Chondrocyte (in vitro differentiated cells): ENCODE results near the gene TMEM79. TPM values are rescaled to one million over a fixed set of nuclear protein-coding genes. Genes with fewer than 3 reads are reported as not detected.
A peak's percentile ranks its signal among the peaks of the same experiment; 100 is the strongest.
"Not testable (repeated sequence)": the region's sequence is repeated elsewhere in the genome, so short reads cannot be mapped to it uniquely, and the experiment has no call there.

Source experiments
- DNase-seq: peaks from one replicate; pipeline ENCODE4 v3.0.0; 2021; ENCODE audit warnings: mixed read lengths, low spot score
- H3K27ac Mint-ChIP-seq: one replicate; pipeline ENCODE4 v1.8.0; 2021; ENCODE audit warnings: mild to moderate bottlenecking, moderate library complexity, mixed read lengths; ENCODE audit not compliant: unreplicated experiment
- H3K27me3 Mint-ChIP-seq: 2 replicates; pipeline ENCODE4 v1.8.0; 2021; ENCODE audit warnings: low read depth, mixed read lengths
- H3K36me3 Mint-ChIP-seq: 2 replicates; pipeline ENCODE4 v1.8.0; 2021; ENCODE audit warnings: low read depth, mixed read lengths
- H3K4me1 Mint-ChIP-seq: 2 replicates; pipeline ENCODE4 v1.8.0; 2021; ENCODE audit warnings: low read depth, mild to moderate bottlenecking, mixed read lengths
- H3K4me3 Mint-ChIP-seq: one replicate; pipeline ENCODE4 v1.8.0; 2021; ENCODE audit warnings: mild to moderate bottlenecking, moderate library complexity, mixed read lengths; ENCODE audit not compliant: unreplicated experiment
- H3K9me3 Mint-ChIP-seq: 2 replicates; pipeline ENCODE4 v1.8.0; 2021; ENCODE audit warnings: low read depth, mixed read lengths
- total RNA-seq: library from RNA; stranded (reverse); gene quantifications from 3 replicates; pipeline ENCODE4 v1.2.1, GENCODE V29; 2021
- TF ChIP-seq, protein P1 (sequence below): fragments of 200-600 bp; sonication (generic); IDR thresholded peaks from 2 replicates; pipeline ENCODE4 v1.5.0; 2021; ENCODE audit warnings: antibody characterized with exemption, mild to moderate bottlenecking, moderate library complexity

Gene TMEM79
- total RNA-seq, 1 donor from 2014 or later, result 1.7 TPM

DNA sequence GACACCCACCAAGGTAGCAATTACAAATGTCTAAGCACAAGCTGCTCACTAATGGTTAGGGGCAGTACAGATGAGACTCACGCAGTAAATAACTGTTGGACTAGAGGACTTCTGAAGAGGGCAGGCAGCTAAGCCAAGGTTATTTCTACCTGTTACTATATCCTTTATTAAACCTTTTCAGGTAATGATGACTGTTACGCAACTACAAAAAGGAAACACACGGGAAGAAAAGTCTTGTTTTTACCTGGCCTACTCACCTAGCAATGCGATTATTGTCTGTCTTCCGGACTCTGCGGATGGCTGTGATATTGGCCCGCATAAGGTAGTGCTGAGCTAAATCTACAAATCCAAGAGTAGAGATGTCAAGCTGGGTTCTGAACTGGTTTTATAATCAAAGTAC is 32.8 kb downstream of the TMEM79 start:
- H3K27me3 Mint-ChIP-seq, result no peaks in the 10 kb centered on the region
- no peak overlapping the region for H3K27ac Mint-ChIP-seq
- no peaks in the 10 kb centered on the region for H3K9me3 Mint-ChIP-seq
- no peak for DNase-seq
- no peaks in the 10 kb centered on the region for H3K4me1 Mint-ChIP-seq
- H3K36me3 Mint-ChIP-seq, result peaks cover 38% of the 10 kb centered on the region
- TF ChIP-seq, protein P1, sequence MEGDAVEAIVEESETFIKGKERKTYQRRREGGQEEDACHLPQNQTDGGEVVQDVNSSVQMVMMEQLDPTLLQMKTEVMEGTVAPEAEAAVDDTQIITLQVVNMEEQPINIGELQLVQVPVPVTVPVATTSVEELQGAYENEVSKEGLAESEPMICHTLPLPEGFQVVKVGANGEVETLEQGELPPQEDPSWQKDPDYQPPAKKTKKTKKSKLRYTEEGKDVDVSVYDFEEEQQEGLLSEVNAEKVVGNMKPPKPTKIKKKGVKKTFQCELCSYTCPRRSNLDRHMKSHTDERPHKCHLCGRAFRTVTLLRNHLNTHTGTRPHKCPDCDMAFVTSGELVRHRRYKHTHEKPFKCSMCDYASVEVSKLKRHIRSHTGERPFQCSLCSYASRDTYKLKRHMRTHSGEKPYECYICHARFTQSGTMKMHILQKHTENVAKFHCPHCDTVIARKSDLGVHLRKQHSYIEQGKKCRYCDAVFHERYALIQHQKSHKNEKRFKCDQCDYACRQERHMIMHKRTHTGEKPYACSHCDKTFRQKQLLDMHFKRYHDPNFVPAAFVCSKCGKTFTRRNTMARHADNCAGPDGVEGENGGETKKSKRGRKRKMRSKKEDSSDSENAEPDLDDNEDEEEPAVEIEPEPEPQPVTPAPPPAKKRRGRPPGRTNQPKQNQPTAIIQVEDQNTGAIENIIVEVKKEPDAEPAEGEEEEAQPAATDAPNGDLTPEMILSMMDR, result no peak
- no peak overlapping the region for H3K4me3 Mint-ChIP-seq

- no peaks in the 10 kb centered on the region for H3K4me1 Mint-ChIP-seq
- no peaks in the 10 kb centered on the region for H3K9me3 Mint-ChIP-seq
- no peak overlapping the region for H3K27ac Mint-ChIP-seq
- no peaks in the 10 kb centered on the region for H3K27me3 Mint-ChIP-seq
- no peak for DNase-seq
- TF ChIP-seq, protein P1, result peak; percentile 83
- H3K36me3 Mint-ChIP-seq, result peaks cover 33% of the 10 kb centered on the region
- H3K4me3 Mint-ChIP-seq, result no peak overlapping the region
Measured at GRCh38 chr1:156319664-156320063, 35.5 kb downstream of the TMEM79 start.

DNA sequence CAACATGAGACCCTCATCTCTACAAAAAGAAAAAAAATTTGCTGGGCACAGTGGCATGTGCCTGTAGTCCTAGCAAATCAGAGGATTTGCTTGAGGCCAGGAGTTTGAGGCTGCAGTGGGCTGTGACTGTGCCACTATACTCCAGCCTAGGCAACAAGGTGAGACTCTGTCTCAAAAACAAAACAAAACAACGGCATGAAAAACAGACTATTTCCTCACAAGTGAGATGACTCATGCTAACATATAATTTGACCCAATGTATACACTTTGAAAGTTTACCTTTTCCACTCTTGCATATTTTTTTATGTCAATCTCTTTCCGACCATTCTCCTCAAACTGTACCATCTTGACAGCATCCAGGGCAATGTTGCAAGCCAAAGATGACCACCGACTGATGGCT is 36.4 kb downstream of the TMEM79 start:
- Mint-ChIP-seq H3K27ac (no peak overlapping the region), H3K27me3 (no peaks in the 10 kb centered on the region), H3K36me3 (peaks cover 31% of the 10 kb centered on the region), H3K9me3 (no peaks in the 10 kb centered on the region), H3K4me1 (no peaks in the 10 kb centered on the region), H3K4me3 (no peak overlapping the region)
- DNase-seq, result no peak
- TF ChIP-seq, protein P1, result no peak

- H3K27me3 Mint-ChIP-seq, H3K4me3 Mint-ChIP-seq, H3K4me1 Mint-ChIP-seq, DNase-seq, H3K27ac Mint-ChIP-seq, H3K9me3 Mint-ChIP-seq: not testable (repeated sequence)
- H3K36me3 Mint-ChIP-seq, result peaks cover 22% of the 10 kb centered on the region
Measured at GRCh38 chr1:156323179-156323578, 39.1 kb downstream of the TMEM79 start.

DNA sequence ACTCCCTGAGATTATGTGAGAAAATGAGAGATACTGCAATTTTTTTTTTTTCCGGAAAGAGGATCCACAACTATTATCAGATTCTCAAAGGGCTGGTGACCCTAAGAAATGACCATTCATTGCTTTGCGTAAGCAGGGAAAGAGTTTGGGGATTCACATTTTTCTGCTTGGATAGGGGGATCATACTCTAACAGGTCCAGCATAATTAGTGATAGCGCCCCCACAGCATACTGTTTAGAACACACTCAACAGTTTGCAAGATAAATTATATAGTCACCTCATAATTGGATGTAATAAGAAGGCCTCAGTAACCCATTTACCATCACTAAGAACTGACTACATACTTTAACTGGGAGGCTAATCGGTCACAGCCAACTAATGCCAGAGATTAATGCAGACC is 52.1 kb downstream of the TMEM79 start:
- no peaks in the 10 kb centered on the region for H3K9me3 Mint-ChIP-seq
- no peaks in the 10 kb centered on the region for H3K27me3 Mint-ChIP-seq
- TF ChIP-seq, protein P1, result peak; percentile 44
- peaks cover 27% of the 10 kb centered on the region for H3K4me1 Mint-ChIP-seq
- H3K4me3 Mint-ChIP-seq, result peak overlapping the region; percentile 99
- peaks cover 9% of the 10 kb centered on the region for H3K36me3 Mint-ChIP-seq
- DNase-seq, result no peak
- no peak overlapping the region for H3K27ac Mint-ChIP-seq

GRCh38 chr1:156337052-156337887 is 53.1 kb downstream of the TMEM79 start:
- Mint-ChIP-seq H3K27me3 (no peaks in the 10 kb centered on the region), H3K36me3 (peaks cover 7% of the 10 kb centered on the region)

More at GRCh38 chr1:156337052-156337887, 53.1 kb downstream of the TMEM79 start:
- DNase-seq, result no peak
- TF ChIP-seq, protein P1, result no peak
- peaks cover 27% of the 10 kb centered on the region for H3K4me1 Mint-ChIP-seq
- no peaks in the 10 kb centered on the region for H3K9me3 Mint-ChIP-seq
- H3K4me3 Mint-ChIP-seq, result peak overlapping the region; percentile 99
- peak overlapping the region; percentile 94 for H3K27ac Mint-ChIP-seq
